ENCODE data around the gene UBE3D.

UBE3D gene

DNA sequence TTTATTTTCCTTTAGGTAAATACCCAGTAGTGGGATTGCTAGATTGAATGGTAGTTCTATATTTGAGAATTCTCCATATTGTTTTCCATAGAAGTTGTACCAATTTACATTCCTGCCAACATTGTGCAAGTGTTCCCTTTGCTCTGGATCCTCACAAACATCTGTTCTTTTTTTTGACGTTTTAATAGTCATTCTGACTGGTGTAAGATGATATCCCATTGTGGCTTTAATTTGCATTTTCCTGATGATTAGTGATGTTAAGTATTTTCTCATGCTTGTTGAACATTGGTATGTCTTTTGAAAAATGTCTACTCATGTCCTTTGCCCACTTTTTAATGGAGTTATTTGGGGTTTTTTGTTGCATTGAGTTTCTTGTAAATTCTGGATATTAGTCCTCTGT, 85.6 kb downstream of the UBE3D start:
- Histone ChIP-seq H3K4ac (ENCODE audit: low read depth, low read length) (no peak overlapping the region), H3K14ac (ENCODE audit: low read length) (no peak overlapping the region), H3K79me1 (ENCODE audit: low read length) (no peaks in the 10 kb centered on the region), H3K4me1 (ENCODE audit: control insufficient read depth in 1 of 2, insufficient read depth in 2 of 2, low read length in 2 of 2) (no peaks in the 10 kb centered on the region), H3K9ac (ENCODE audit: low read length) (no peak overlapping the region), H2BK5ac (ENCODE audit: low read depth, low read length, poor library complexity) (no peak overlapping the region), H4K91ac (ENCODE audit: low read depth, low read length) (no peak overlapping the region), H2AFZ (ENCODE audit: insufficient read depth, low read length, poor library complexity) (no peak overlapping the region), H2BK12ac (ENCODE audit: low read length) (no peak overlapping the region), H3K4me2 (ENCODE audit: low read length) (no peak overlapping the region), H3K18ac (ENCODE audit: low read length) (no peak overlapping the region), H3K27me3 (ENCODE audit: insufficient read depth, low read length) (no peaks in the 10 kb centered on the region), H3K36me3 (ENCODE audit: control insufficient read depth in 1 of 2, insufficient read depth in 2 of 2, low read length in 2 of 2) (no peaks in the 10 kb centered on the region), H3K4me3 (ENCODE audit: low read depth, low read length) (no peak overlapping the region), H2BK120ac (ENCODE audit: insufficient read depth, low read length, poor library complexity) (no peak overlapping the region), H3K27ac (ENCODE audit: low read depth, low read length) (no peak overlapping the region), H4K8ac (ENCODE audit: low read depth, low read length) (no peak overlapping the region), H4K12ac (ENCODE audit: low read depth, low read length) (no peak overlapping the region), H2AK5ac (ENCODE audit: low read length) (no peak overlapping the region), H3K9me3 (ENCODE audit: insufficient read depth, low read depth, low read length) (no peaks in the 10 kb centered on the region), H3K79me2 (ENCODE audit: control insufficient read depth, insufficient read depth, low read length, poor library complexity) (no peaks in the 10 kb centered on the region), H3K23ac (ENCODE audit: low read length) (no peak overlapping the region)
- DNase-seq = peak in 1 of 2 donors; percentile 28
- WGBS (ENCODE audit: extremely low coverage, insufficient coverage, insufficient read length) = no CpG with 5 or more reads among the region's 1 CpG

DNA sequence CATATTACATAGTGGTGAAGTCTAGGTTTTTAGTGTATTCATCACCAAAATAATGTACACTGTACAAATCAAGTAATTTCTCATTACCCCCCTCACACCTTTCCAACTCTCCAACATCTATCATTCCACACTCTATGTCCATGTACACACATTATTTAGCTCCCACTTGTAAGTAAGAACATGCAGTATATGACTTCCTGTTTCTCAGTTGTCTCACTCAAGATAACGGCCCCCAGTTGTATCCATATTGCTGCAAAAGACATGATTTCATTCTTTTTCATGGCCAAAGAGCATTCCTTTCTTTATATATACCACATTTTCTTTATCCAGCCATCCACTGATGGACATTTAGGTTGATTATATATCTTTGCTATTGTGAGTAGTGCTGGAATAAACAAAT, 86.0 kb downstream of the UBE3D start:
- Histone ChIP-seq H3K4ac (ENCODE audit: low read depth, low read length) (no peak overlapping the region), H3K9ac (ENCODE audit: low read length) (no peak overlapping the region), H3K4me3 (ENCODE audit: low read depth, low read length) (no peak overlapping the region)

DNA sequence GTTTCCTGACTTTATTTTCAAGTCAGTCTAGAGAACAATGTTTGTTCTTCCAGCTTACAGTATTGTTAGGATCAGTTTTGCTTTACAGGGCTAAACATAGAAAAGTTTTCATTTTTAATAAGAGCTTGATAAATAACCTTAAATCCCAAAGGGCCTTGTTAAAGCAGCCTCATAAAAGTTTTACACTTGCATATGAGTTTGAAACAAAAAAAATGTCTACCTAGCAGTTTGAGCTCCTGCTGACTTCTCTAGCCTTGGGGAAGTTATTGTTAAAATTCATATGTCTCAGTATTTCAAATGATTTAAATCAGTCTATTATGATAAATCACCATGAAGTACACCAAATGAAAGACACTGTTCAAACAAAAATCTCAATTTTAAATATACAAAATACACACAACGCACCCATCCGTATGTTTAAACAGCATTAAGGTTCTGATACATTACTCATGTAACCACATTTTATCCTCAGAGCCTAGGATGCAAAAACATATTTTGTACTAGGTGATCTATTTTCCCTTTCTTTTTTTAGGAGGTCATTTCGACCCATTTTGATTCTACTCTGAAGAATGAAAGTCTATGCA, 87.2 kb downstream of the UBE3D start:
- Histone ChIP-seq H4K12ac (ENCODE audit: low read depth, low read length) (no peak overlapping the region), H4K91ac (ENCODE audit: low read depth, low read length) (no peak overlapping the region), H3K36me3 (ENCODE audit: control insufficient read depth in 1 of 2, insufficient read depth in 2 of 2, low read length in 2 of 2) (no peaks in the 10 kb centered on the region), H3K79me1 (ENCODE audit: low read length) (no peaks in the 10 kb centered on the region), H2BK5ac (ENCODE audit: low read depth, low read length, poor library complexity) (no peak overlapping the region), H3K4me1 (ENCODE audit: control insufficient read depth in 1 of 2, insufficient read depth in 2 of 2, low read length in 2 of 2) (no peaks in the 10 kb centered on the region), H2BK120ac (ENCODE audit: insufficient read depth, low read length, poor library complexity) (no peak overlapping the region), H3K9me3 (ENCODE audit: insufficient read depth, low read depth, low read length) (no peaks in the 10 kb centered on the region), H3K14ac (ENCODE audit: low read length) (no peak overlapping the region), H3K9ac (ENCODE audit: low read length) (no peak overlapping the region), H2AFZ (ENCODE audit: insufficient read depth, low read length, poor library complexity) (no peak overlapping the region), H3K4me2 (ENCODE audit: low read length) (no peak overlapping the region), H4K8ac (ENCODE audit: low read depth, low read length) (no peak overlapping the region), H2AK5ac (ENCODE audit: low read length) (no peak overlapping the region), H3K79me2 (ENCODE audit: control insufficient read depth, insufficient read depth, low read length, poor library complexity) (no peaks in the 10 kb centered on the region), H3K23ac (ENCODE audit: low read length) (no peak overlapping the region), H3K18ac (ENCODE audit: low read length) (no peak overlapping the region), H3K27ac (ENCODE audit: low read depth, low read length) (no peak overlapping the region), H3K4me3 (ENCODE audit: low read depth, low read length) (no peak overlapping the region), H3K4ac (ENCODE audit: low read depth, low read length) (no peak overlapping the region), H3K27me3 (ENCODE audit: insufficient read depth, low read length) (no peaks in the 10 kb centered on the region), H2BK12ac (ENCODE audit: low read length) (no peak overlapping the region)
- WGBS (ENCODE audit: extremely low coverage, insufficient coverage, insufficient read length) = 100% methylated on average over 2 of the region's 3 CpGs
- no peak for DNase-seq

More for the DNA sequence above, 86.0 kb downstream of the UBE3D start:
- Histone ChIP-seq H3K14ac (ENCODE audit: low read length) (no peak overlapping the region), H3K27ac (ENCODE audit: low read depth, low read length) (no peak overlapping the region), H3K23ac (ENCODE audit: low read length) (no peak overlapping the region), H2BK5ac (ENCODE audit: low read depth, low read length, poor library complexity) (no peak overlapping the region), H4K91ac (ENCODE audit: low read depth, low read length) (no peak overlapping the region), H3K18ac (ENCODE audit: low read length) (no peak overlapping the region), H3K79me1 (ENCODE audit: low read length) (no peaks in the 10 kb centered on the region), H3K79me2 (ENCODE audit: control insufficient read depth, insufficient read depth, low read length, poor library complexity) (no peaks in the 10 kb centered on the region), H2BK12ac (ENCODE audit: low read length) (no peak overlapping the region), H4K12ac (ENCODE audit: low read depth, low read length) (no peak overlapping the region), H3K4me1 (ENCODE audit: control insufficient read depth in 1 of 2, insufficient read depth in 2 of 2, low read length in 2 of 2) (no peaks in the 10 kb centered on the region), H2BK120ac (ENCODE audit: insufficient read depth, low read length, poor library complexity) (no peak overlapping the region), H3K4me2 (ENCODE audit: low read length) (no peak overlapping the region), H2AFZ (ENCODE audit: insufficient read depth, low read length, poor library complexity) (no peak overlapping the region), H3K27me3 (ENCODE audit: insufficient read depth, low read length) (no peaks in the 10 kb centered on the region), H4K8ac (ENCODE audit: low read depth, low read length) (no peak overlapping the region), H3K36me3 (ENCODE audit: control insufficient read depth in 1 of 2, insufficient read depth in 2 of 2, low read length in 2 of 2) (no peaks in the 10 kb centered on the region), H2AK5ac (ENCODE audit: low read length) (no peak overlapping the region), H3K9me3 (ENCODE audit: insufficient read depth, low read depth, low read length) (no peaks in the 10 kb centered on the region)
- WGBS (ENCODE audit: extremely low coverage, insufficient coverage, insufficient read length) = no CpG with 5 or more reads among the region's 1 CpG
- DNase-seq = no peak

DNA sequence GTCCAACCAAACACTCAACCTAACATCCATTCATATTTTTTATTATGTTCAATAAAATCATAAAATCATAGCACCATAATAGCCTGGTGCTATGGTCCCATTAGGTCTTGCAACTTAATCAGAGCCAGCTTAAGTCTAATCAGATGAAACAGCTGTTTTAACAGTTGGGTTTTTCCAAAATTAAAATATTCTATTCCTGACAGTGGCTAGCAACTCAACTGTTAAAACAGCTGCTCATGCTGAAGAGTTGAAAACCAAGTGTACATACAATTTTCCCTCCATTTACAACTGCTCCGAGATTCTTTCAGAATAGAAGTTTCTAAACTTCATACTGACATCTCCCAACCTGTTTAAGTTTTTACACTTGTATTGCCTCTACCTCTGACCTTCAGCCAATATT, 89.5 kb downstream of the UBE3D start:
- H3K9me3 ChIP-seq (ENCODE audit: insufficient read depth, low read depth, low read length) = no peaks in the 10 kb centered on the region
- no peak overlapping the region for H4K91ac ChIP-seq (ENCODE audit: low read depth, low read length)
- no peaks in the 10 kb centered on the region for H3K79me2 ChIP-seq (ENCODE audit: control insufficient read depth, insufficient read depth, low read length, poor library complexity)
- H2AFZ ChIP-seq (ENCODE audit: insufficient read depth, low read length, poor library complexity) = no peak overlapping the region
- H3K27ac ChIP-seq (ENCODE audit: low read depth, low read length) = no peak overlapping the region
- no peak for DNase-seq
- no peak overlapping the region for H4K12ac ChIP-seq (ENCODE audit: low read depth, low read length)
- no peak overlapping the region for H2AK5ac ChIP-seq (ENCODE audit: low read length)
- no peak overlapping the region for H3K9ac ChIP-seq (ENCODE audit: low read length)
- WGBS (ENCODE audit: extremely low coverage, insufficient coverage, insufficient read length) = no CpG with 5 or more reads among the region's 1 CpG
- no peak overlapping the region for H3K4me3 ChIP-seq (ENCODE audit: low read depth, low read length)
- H3K14ac ChIP-seq (ENCODE audit: low read length) = no peak overlapping the region
- H3K18ac ChIP-seq (ENCODE audit: low read length) = no peak overlapping the region
- H3K4me1 ChIP-seq (ENCODE audit: control insufficient read depth in 1 of 2, insufficient read depth in 2 of 2, low read length in 2 of 2) = no peaks in the 10 kb centered on the region
- no peak overlapping the region for H3K4me2 ChIP-seq (ENCODE audit: low read length)
- no peak overlapping the region for H2BK120ac ChIP-seq (ENCODE audit: insufficient read depth, low read length, poor library complexity)
- H3K4ac ChIP-seq (ENCODE audit: low read depth, low read length) = no peak overlapping the region
- H3K27me3 ChIP-seq (ENCODE audit: insufficient read depth, low read length) = no peaks in the 10 kb centered on the region
- no peaks in the 10 kb centered on the region for H3K36me3 ChIP-seq (ENCODE audit: control insufficient read depth in 1 of 2, insufficient read depth in 2 of 2, low read length in 2 of 2)
- no peaks in the 10 kb centered on the region for H3K79me1 ChIP-seq (ENCODE audit: low read length)
- no peak overlapping the region for H4K8ac ChIP-seq (ENCODE audit: low read depth, low read length)
- no peak overlapping the region for H2BK5ac ChIP-seq (ENCODE audit: low read depth, low read length, poor library complexity)
- no peak overlapping the region for H2BK12ac ChIP-seq (ENCODE audit: low read length)
- no peak overlapping the region for H3K23ac ChIP-seq (ENCODE audit: low read length)

Measured in trophoblast cell (in vitro differentiated cells and primary cell).